T-helper 17 cell (primary cell): ENCODE data around the gene OPA1. TPM values are rescaled to one million over a fixed set of nuclear protein-coding genes. Genes with fewer than 3 reads are reported as not detected.

Experiments used
- ATAC-seq: fragments of 150-1000 bp; cut with Tn5 transposase; 2 replicates; pipeline ENCODE4 v1.10.0; 2021; ENCODE audit warnings: mild to moderate bottlenecking, moderate library complexity
- DNase-seq, 3 donors: peaks; one replicate each; pipeline versions ENCODE4 v3.0.0 to v3.0.0-alpha.2; 2020 to 2021
- H3K9me3 ChIP-seq: one replicate; pipeline ENCODE4 v1.7.0; 2013; ENCODE audit warnings: low read length, mild to moderate bottlenecking; ENCODE audit not compliant: control insufficient read depth, poor library complexity, severe bottlenecking
- H3K27ac Mint-ChIP-seq: one replicate; pipeline ENCODE4 v1.8.0; 2022; ENCODE audit warnings: mild to moderate bottlenecking, moderate library complexity, mixed read lengths
- H3K27me3 Mint-ChIP-seq: one replicate; pipeline ENCODE4 v1.8.0; 2022; ENCODE audit warnings: mixed read lengths
- H3K36me3 Mint-ChIP-seq: one replicate; pipeline ENCODE4 v1.8.0; 2022; ENCODE audit warnings: low read depth, mixed read lengths
- H3K4me1 Mint-ChIP-seq: one replicate; pipeline ENCODE4 v1.8.0; 2022; ENCODE audit warnings: mild to moderate bottlenecking, mixed read lengths
- H3K4me3 Mint-ChIP-seq: one replicate; pipeline ENCODE4 v1.8.0; 2022; ENCODE audit warnings: mild to moderate bottlenecking, moderate library complexity, mixed read lengths
- total RNA-seq, 4 donors: library from RNA in 2 of 4; stranded (reverse) in 2 of 4; gene quantifications; one replicate each; pipeline ENCODE4 v1.2.3 and lab custom pipeline; 2022 to 2026

The OPA1 gene
- total RNA-seq, 2 donors from 2014 or later = 49.3 to 58.9 TPM

GRCh38 chr3:193563426-193563825 is 29.6 kb upstream of the OPA1 start:
- DNase-seq (no peak), ATAC-seq (no peak)
- Mint-ChIP-seq H3K4me1 (peaks cover 2% of the 10 kb centered on the region), H3K36me3 (no peaks in the 10 kb centered on the region), H3K4me3 (no peak overlapping the region), H3K27me3 (peaks cover 11% of the 10 kb centered on the region), H3K27ac (no peak overlapping the region)
- no peaks in the 10 kb centered on the region for H3K9me3 ChIP-seq

GRCh38 chr3:193564012-193564411 is 29.0 kb upstream of the OPA1 start:
- Mint-ChIP-seq H3K36me3 (no peaks in the 10 kb centered on the region), H3K4me3 (no peak overlapping the region), H3K27ac (no peak overlapping the region), H3K27me3 (peaks cover 12% of the 10 kb centered on the region), H3K4me1 (peaks cover 2% of the 10 kb centered on the region)
- DNase-seq (no peak), ATAC-seq (no peak)
- H3K9me3 ChIP-seq = no peaks in the 10 kb centered on the region

- Mint-ChIP-seq H3K4me1 (peaks cover 4% of the 10 kb centered on the region), H3K27ac (no peak overlapping the region), H3K27me3 (peaks cover 12% of the 10 kb centered on the region), H3K4me3 (no peak overlapping the region), H3K36me3 (no peaks in the 10 kb centered on the region)
- no peaks in the 10 kb centered on the region for H3K9me3 ChIP-seq
- ATAC-seq = no peak
- no peak for DNase-seq
These were observed 23.9 kb upstream of the OPA1 start for GRCh38 chr3:193569119-193569518.

- H3K9me3 ChIP-seq = no peaks in the 10 kb centered on the region
- DNase-seq (no peak), ATAC-seq (peak; percentile 76)
- Mint-ChIP-seq H3K4me1 (peaks cover 2% of the 10 kb centered on the region), H3K36me3 (no peaks in the 10 kb centered on the region), H3K27me3 (peaks cover 11% of the 10 kb centered on the region), H3K27ac (no peak overlapping the region), H3K4me3 (no peak overlapping the region)
These were observed 20.5 kb upstream of the OPA1 start for GRCh38 chr3:193572426-193572908.

- H3K4me3 Mint-ChIP-seq = no peak overlapping the region
- H3K9me3 ChIP-seq = no peaks in the 10 kb centered on the region
- peaks cover 2% of the 10 kb centered on the region for H3K4me1 Mint-ChIP-seq
- H3K36me3 Mint-ChIP-seq = no peaks in the 10 kb centered on the region
- H3K27ac Mint-ChIP-seq = no peak overlapping the region
- H3K27me3 Mint-ChIP-seq = no peaks in the 10 kb centered on the region
- no peak for ATAC-seq
- no peak for DNase-seq
These were observed 19.4 kb upstream of the OPA1 start for GRCh38 chr3:193573403-193574191.

GRCh38 chr3:193574488-193575070 is 18.4 kb upstream of the OPA1 start:
- DNase-seq (no peak), ATAC-seq (no peak)
- H3K9me3 ChIP-seq = no peaks in the 10 kb centered on the region
- Mint-ChIP-seq H3K27me3 (no peaks in the 10 kb centered on the region), H3K4me1 (peaks cover 2% of the 10 kb centered on the region), H3K36me3 (no peaks in the 10 kb centered on the region), H3K4me3 (no peak overlapping the region), H3K27ac (peak overlapping the region; percentile 49)

- no peaks in the 10 kb centered on the region for H3K27me3 Mint-ChIP-seq
- H3K4me1 Mint-ChIP-seq = peaks cover 3% of the 10 kb centered on the region
- no peak overlapping the region for H3K4me3 Mint-ChIP-seq
- DNase-seq (no peak), ATAC-seq (no peak)
- no peaks in the 10 kb centered on the region for H3K36me3 Mint-ChIP-seq
- no peak overlapping the region for H3K27ac Mint-ChIP-seq
- H3K9me3 ChIP-seq = no peaks in the 10 kb centered on the region
These were observed 7.5 kb upstream of the OPA1 start for GRCh38 chr3:193585530-193585929.

- no peak for DNase-seq
- Mint-ChIP-seq H3K36me3 (no peaks in the 10 kb centered on the region), H3K27ac (no peak overlapping the region), H3K27me3 (no peaks in the 10 kb centered on the region), H3K4me3 (no peak overlapping the region), H3K4me1 (peaks cover 3% of the 10 kb centered on the region)
- no peak for ATAC-seq
- no peaks in the 10 kb centered on the region for H3K9me3 ChIP-seq
These were observed 6.5 kb upstream of the OPA1 start for GRCh38 chr3:193586526-193586925.

- no peak for ATAC-seq
- Mint-ChIP-seq H3K27me3 (no peaks in the 10 kb centered on the region), H3K4me3 (no peak overlapping the region), H3K36me3 (peaks cover 4% of the 10 kb centered on the region), H3K27ac (no peak overlapping the region), H3K4me1 (peaks cover 18% of the 10 kb centered on the region)
- no peaks in the 10 kb centered on the region for H3K9me3 ChIP-seq
- no peak for DNase-seq
These were observed 3.9 kb upstream of the OPA1 start for GRCh38 chr3:193589129-193589528.

- no peak for ATAC-seq
- DNase-seq = no peak
- H3K36me3 Mint-ChIP-seq = peaks cover 4% of the 10 kb centered on the region
- H3K9me3 ChIP-seq = no peaks in the 10 kb centered on the region
- no peak overlapping the region for H3K4me3 Mint-ChIP-seq
- H3K4me1 Mint-ChIP-seq = peaks cover 22% of the 10 kb centered on the region
- no peaks in the 10 kb centered on the region for H3K27me3 Mint-ChIP-seq
- H3K27ac Mint-ChIP-seq = no peak overlapping the region
These were observed 3.4 kb upstream of the OPA1 start for GRCh38 chr3:193589616-193590015.

- DNase-seq = no peak
These were observed 2.7 kb upstream of the OPA1 start for GRCh38 chr3:193590088-193590856.

GRCh38 chr3:193593668-193594030 is 641 bp downstream of the OPA1 start:
- ATAC-seq = peak; percentile 66
- Mint-ChIP-seq H3K4me1 (peaks cover 45% of the 10 kb centered on the region), H3K27me3 (no peaks in the 10 kb centered on the region), H3K4me3 (peak overlapping the region; percentile 100), H3K27ac (peak overlapping the region; percentile 98), H3K36me3 (peaks cover 10% of the 10 kb centered on the region)
- H3K9me3 ChIP-seq = no peaks in the 10 kb centered on the region
- DNase-seq = peak in 1 of 3 donors; percentile 19

More at GRCh38 chr3:193590088-193590856, 2.7 kb upstream of the OPA1 start:
- H3K4me3 Mint-ChIP-seq = no peak overlapping the region
- no peak for ATAC-seq
- no peaks in the 10 kb centered on the region for H3K9me3 ChIP-seq
- peaks cover 4% of the 10 kb centered on the region for H3K36me3 Mint-ChIP-seq
- H3K4me1 Mint-ChIP-seq = peaks cover 25% of the 10 kb centered on the region
- no peak overlapping the region for H3K27ac Mint-ChIP-seq
- no peaks in the 10 kb centered on the region for H3K27me3 Mint-ChIP-seq

GRCh38 chr3:193594946-193595689 is 2.1 kb downstream of the OPA1 start:
- DNase-seq = no peak
- no peak for ATAC-seq
- no peaks in the 10 kb centered on the region for H3K27me3 Mint-ChIP-seq
- H3K36me3 Mint-ChIP-seq = peaks cover 10% of the 10 kb centered on the region
- H3K9me3 ChIP-seq = no peaks in the 10 kb centered on the region
- peak overlapping the region; percentile 100 for H3K4me3 Mint-ChIP-seq
- peak overlapping the region; percentile 98 for H3K27ac Mint-ChIP-seq
- peaks cover 54% of the 10 kb centered on the region for H3K4me1 Mint-ChIP-seq
